GM19397 (cell line): Measurements from ENCODE around the gene FMN2.

ENCODE experiments used
- ATAC-seq: cut with Tn5 transposase; IDR thresholded peaks from one replicate; pipeline ENCODE4 v1.9.1; 2021; ENCODE audit warnings: mild to moderate bottlenecking, moderate library complexity; ENCODE audit not compliant: unreplicated experiment

FMN2 gene

GRCh38 chr1:240474133-240474614 is 382.5 kb downstream of the FMN2 start:
- ATAC-seq = peak; percentile 63

- no peak for ATAC-seq
Measured at GRCh38 chr1:240475832-240476231, 384.1 kb downstream of the FMN2 start.

GRCh38 chr1:240478536-240478935 is 386.9 kb downstream of the FMN2 start:
- ATAC-seq = no peak

- ATAC-seq = no peak
Measured at GRCh38 chr1:240484804-240485443, 393.2 kb downstream of the FMN2 start.

GRCh38 chr1:240486611-240487010 is 394.9 kb downstream of the FMN2 start:
- no peak for ATAC-seq

- no peak for ATAC-seq
Measured at GRCh38 chr1:240487493-240487892, 395.8 kb downstream of the FMN2 start.

- ATAC-seq = no peak
Measured at GRCh38 chr1:240491156-240491555, 399.5 kb downstream of the FMN2 start.

- no peak for ATAC-seq
Measured at GRCh38 chr1:240491796-240492195, 400.1 kb downstream of the FMN2 start.

- no peak for ATAC-seq
Measured at GRCh38 chr1:240492832-240493440, 401.3 kb downstream of the FMN2 start.

GRCh38 chr1:240495601-240496000 is 403.9 kb downstream of the FMN2 start:
- ATAC-seq = no peak

- no peak for ATAC-seq
Measured at GRCh38 chr1:240496356-240496755, 404.7 kb downstream of the FMN2 start.

- ATAC-seq = no peak
Measured at GRCh38 chr1:240496941-240497340, 405.3 kb downstream of the FMN2 start.

- no peak for ATAC-seq
Measured at GRCh38 chr1:240497908-240498307, 406.2 kb downstream of the FMN2 start.

GRCh38 chr1:240498335-240498734 is 406.7 kb downstream of the FMN2 start:
- no peak for ATAC-seq

GRCh38 chr1:240499012-240499411 is 407.3 kb downstream of the FMN2 start:
- ATAC-seq = no peak

GRCh38 chr1:240500647-240501046 is 409.0 kb downstream of the FMN2 start:
- ATAC-seq = no peak

GRCh38 chr1:240501115-240501514 is 409.4 kb downstream of the FMN2 start:
- ATAC-seq = no peak

- no peak for ATAC-seq
Measured at GRCh38 chr1:240503036-240503435, 411.4 kb downstream of the FMN2 start.

GRCh38 chr1:240503558-240503957 is 411.9 kb downstream of the FMN2 start:
- ATAC-seq = no peak

GRCh38 chr1:240506176-240506575 is 414.5 kb downstream of the FMN2 start:
- no peak for ATAC-seq

- no peak for ATAC-seq
Measured at GRCh38 chr1:240508201-240508600, 416.5 kb downstream of the FMN2 start.

- ATAC-seq = no peak
Measured at GRCh38 chr1:240508950-240509349, 417.3 kb downstream of the FMN2 start.

GRCh38 chr1:240511789-240512188 is 420.1 kb downstream of the FMN2 start:
- no peak for ATAC-seq
